ENCODE data around the gene ELK4. TPM values are rescaled to one million over a fixed set of nuclear protein-coding genes. Genes with fewer than 3 reads are reported as not detected.

ELK4 gene
- total RNA-seq, 1 experiment from 2014 or later = 16.5 TPM

DNA sequence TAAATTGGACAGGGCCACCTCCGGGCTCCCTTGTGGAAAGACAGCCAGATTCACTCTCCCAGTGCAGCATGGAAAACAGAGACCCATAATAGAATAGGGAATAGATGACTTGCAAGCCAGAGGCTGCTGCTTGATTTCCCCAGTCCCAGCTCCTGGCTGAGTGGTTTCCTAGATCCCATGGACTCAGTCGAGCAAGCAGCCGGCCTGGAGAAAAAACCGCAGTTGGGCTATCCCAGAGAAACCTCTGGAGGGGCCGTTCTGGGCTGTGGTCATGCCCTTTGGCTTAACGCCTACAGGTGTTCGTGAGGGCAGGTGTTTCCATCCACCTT, 61.7 kb downstream of the ELK4 start:
- H3K27me3 ChIP-seq = peaks cover 82% of the 10 kb centered on the region

DNA sequence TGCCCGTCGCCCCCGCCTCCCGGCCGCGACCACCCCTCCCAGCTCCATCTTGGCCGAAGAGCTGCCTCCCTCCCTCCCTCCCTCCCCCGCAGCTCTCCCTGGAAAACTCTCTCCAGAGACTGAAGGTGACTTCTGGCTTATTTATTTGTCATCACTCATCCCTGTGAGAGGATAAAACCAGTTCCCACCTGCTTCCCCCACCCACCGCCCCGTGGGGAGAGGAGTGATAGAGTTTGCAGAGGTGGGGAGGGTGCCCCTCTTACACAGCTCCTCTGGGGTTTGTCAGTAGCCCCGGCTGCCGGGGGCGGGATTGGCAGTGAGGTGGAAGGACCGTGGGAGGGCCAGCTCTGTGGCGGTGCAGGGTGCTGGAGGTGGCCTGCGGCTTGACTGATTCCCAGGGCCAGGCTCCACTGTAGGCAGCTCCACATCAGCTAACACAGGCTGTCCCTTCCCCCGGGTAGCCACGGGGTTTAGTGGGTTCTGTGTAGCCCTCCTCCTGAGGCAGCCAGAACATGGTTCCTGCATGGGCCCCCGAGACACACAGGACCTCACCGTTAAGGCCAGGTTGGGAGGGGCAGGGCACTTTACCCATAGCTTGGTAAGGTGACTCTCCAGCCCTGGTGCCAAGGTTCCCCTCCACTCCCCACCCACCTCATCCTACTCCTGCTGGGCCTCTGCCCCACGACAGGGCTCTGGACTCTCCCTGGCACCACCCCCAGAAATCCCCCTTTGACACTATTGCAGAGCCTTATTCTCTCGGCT, 62.2 kb downstream of the ELK4 start:
- no peaks in the 10 kb centered on the region for H3K9me3 ChIP-seq
- no peak overlapping the region for H3K4me3 ChIP-seq
- no peaks in the 10 kb centered on the region for H3K36me3 ChIP-seq
- H3K27me3 ChIP-seq = peaks cover 80% of the 10 kb centered on the region
- DNase-seq = no peak

More for the DNA sequence above, 61.7 kb downstream of the ELK4 start:
- H3K4me3 ChIP-seq = no peak overlapping the region
- DNase-seq = no peak
- H3K36me3 ChIP-seq = no peaks in the 10 kb centered on the region
- H3K9me3 ChIP-seq = no peaks in the 10 kb centered on the region

DNA sequence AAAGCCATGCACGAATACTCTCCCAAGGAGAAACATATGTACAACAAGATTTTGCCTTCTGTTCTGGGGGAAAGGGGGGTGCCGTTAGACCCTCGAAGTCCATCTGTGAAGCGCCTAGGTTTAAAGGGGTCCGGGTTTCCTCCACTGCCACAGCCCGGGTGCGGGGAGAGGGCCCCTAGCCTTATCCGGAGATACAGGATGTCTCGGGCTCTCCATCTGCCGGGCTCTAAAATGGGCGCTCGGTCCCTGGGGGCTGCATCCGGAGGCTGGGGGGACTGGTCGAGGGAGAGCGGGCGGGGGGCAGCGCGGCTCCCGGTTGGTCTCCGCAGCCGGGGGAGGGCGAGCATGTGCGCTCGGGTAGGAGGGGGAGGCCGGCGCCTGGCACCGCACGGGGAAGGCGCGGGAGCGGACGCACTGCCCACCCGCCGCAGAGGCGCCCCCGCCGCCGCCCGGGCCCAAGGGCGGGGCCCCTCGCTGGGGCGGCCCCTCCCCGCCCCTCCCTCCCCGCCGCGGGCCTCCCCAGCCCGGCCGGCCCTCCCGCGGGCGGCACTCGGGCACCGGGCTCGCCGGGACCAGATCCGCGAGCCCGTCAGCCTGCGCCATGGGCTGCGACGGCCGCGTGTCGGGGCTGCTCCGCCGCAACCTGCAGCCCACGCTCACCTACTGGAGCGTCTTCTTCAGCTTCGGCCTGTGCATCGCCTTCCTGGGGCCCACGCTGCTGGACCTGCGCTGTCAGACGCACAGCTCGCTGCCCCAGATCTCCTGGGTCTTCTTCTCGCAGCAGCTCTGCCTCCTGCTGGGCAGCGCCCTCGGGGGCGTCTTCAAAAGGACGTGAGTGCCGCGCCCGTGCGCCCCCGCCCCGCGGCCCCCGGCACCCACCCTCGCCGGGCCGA, 63.1 kb downstream of the ELK4 start:
- no peaks in the 10 kb centered on the region for H3K9me3 ChIP-seq
- no peak overlapping the region for H3K4me3 ChIP-seq
- H3K27me3 ChIP-seq = peaks cover 73% of the 10 kb centered on the region
- no peak for DNase-seq
- H3K36me3 ChIP-seq = no peaks in the 10 kb centered on the region

DNA sequence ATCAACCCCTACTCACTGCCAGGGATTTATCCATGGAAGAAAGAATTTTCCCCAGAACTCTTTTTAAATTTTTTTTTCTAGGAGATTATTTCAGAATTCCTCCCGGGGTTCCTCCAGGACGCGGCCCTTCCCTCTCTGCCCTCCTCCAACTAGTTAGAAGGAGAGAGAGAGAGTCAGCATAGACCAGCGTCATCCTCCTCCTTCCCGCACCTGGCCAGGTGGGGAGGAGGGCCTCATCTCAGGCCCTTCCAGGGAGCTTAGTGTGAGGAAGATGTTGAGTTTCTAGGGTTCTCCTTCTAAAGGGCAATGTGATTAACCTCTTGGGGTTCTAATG, 63.7 kb downstream of the ELK4 start:
- H3K36me3 ChIP-seq = no peaks in the 10 kb centered on the region
- no peak overlapping the region for H3K4me3 ChIP-seq
- DNase-seq = no peak
- H3K27me3 ChIP-seq = peaks cover 71% of the 10 kb centered on the region
- H3K9me3 ChIP-seq = no peaks in the 10 kb centered on the region

DNA sequence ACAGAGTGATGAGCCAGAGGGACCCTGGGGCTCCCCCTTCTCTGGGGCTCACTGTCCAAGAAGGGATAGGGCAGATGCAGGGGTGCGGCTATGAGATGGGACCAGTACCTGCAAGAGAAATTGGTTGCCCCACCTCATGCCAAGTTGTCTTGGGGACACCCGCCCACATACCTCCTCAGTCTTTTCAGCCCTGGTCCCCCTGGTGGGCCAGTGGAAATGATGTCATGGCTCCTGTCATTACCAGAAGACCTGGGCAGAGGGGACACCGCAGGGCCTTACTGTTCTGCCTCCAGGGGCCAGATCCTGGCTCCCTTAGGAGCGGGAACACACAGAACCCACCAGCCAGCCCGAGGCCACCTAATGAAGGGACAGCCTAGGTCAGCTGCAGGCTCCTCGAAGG, 64.1 kb downstream of the ELK4 start:
- DNase-seq = no peak
- peaks cover 69% of the 10 kb centered on the region for H3K27me3 ChIP-seq

DNA sequence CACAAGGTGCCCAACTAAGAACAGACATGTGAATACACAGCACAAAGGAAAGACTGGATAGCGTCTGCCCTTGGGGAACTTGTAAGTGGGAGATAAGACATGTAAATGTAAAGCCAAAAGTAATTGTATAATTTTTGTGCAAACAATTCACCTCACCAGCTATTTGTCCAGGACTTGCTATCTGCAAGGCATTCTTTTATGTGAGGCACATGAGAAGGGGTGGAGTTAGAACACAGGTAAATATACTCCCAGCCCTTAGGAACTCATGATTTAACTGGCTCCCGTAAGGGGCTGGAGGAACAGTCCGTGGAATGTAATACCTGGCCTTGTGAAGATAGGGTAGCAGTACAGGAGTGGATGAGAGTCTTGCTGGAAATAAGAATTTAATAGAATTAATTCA, 66.0 kb downstream of the ELK4 start:
- peaks cover 3% of the 10 kb centered on the region for H3K9me3 ChIP-seq
- no peaks in the 10 kb centered on the region for H3K36me3 ChIP-seq
- H3K4me3 ChIP-seq = no peak overlapping the region
- peaks cover 66% of the 10 kb centered on the region for H3K27me3 ChIP-seq
- no peak for DNase-seq

More for the DNA sequence above, 64.1 kb downstream of the ELK4 start:
- H3K36me3 ChIP-seq = no peaks in the 10 kb centered on the region
- H3K9me3 ChIP-seq = no peaks in the 10 kb centered on the region
- no peak overlapping the region for H3K4me3 ChIP-seq

DNA sequence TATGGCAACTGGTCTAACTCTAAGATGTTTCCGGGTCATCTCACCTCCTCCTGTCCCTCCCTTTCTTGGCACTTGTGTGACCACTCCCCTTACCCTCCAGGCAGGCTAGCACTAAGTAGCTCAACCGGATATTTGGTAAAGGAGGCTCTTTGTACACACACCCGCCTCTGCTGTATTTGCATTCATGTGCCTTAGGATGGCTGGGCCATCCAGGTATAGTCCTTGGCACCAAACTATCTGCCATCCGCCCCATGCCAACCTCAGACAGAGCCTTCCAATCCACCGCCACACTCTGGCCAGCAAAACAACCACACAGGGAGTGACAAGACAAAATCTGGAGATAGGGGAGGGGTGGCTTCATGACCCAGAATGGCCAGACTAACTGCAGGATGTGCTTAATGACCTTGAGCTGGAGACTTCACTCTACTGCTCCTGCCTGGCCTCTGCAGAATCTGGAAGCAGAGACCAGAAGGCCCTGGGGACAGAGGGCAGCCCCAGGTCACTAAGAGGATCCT, 67.8 kb downstream of the ELK4 start:
- peaks cover 64% of the 10 kb centered on the region for H3K27me3 ChIP-seq
- H3K9me3 ChIP-seq = peaks cover 11% of the 10 kb centered on the region
- H3K4me3 ChIP-seq = no peak overlapping the region
- H3K36me3 ChIP-seq = no peaks in the 10 kb centered on the region
- DNase-seq = no peak

DNA sequence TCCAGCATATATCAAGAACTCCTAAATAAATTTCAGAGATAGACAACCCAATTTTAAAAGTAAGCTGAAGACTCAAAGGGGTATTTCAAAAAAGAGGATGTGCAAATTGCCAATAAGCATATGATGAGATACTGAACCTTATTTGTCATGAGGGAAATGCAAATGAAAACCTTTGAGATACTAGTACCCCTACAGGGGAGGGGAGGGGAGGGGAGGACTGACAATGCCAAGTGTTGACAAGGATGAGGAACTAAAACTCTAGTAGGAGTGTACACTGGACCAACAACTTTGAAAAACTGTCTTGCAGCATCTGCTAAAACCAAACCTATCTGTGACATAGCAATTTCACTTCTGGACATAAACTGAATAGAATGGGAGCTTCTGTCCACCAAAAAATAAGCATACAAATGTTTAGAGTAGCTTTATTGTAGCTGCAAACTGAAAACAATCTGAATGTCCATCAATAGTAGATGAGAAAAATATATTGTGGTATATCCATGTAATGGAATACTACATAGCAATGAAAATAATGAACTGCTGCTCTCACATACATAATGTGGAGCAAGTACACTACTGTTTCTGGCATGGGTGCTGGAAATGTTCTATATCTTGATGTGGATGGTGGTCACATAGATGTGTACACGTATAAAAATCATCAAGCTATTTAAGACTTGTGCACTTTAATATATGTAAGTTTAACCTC, 70.2 kb downstream of the ELK4 start:
- Histone ChIP-seq H3K27me3 (peaks cover 59% of the 10 kb centered on the region), H3K4me3 (no peak overlapping the region), H3K9me3 (peaks cover 16% of the 10 kb centered on the region), H3K36me3 (no peaks in the 10 kb centered on the region)
- no peak for DNase-seq

Other genes with a start within 250 kb of the ELK4 start
- not detected in 2 replicates for gene LEMD1, start 210.0 kb downstream of the ELK4 start, total RNA-seq (2014; rRNA removed; shearing (Covaris generic); ENCODE audit: low replicate concordance)
- gene BLACAT1, start 176.0 kb downstream of the ELK4 start, total RNA-seq (2014; rRNA removed; shearing (Covaris generic); ENCODE audit: low replicate concordance) = not detected in 2 replicates
- gene CDK18, start 127.3 kb downstream of the ELK4 start, total RNA-seq (2014; rRNA removed; shearing (Covaris generic); ENCODE audit: low replicate concordance) = 0.89 and 3.0 TPM in 2 replicates
- 1.7 and 3.2 TPM in 2 replicates for gene SLC45A3, start 48.5 kb upstream of the ELK4 start, total RNA-seq (2014; rRNA removed; shearing (Covaris generic); ENCODE audit: low replicate concordance)
- gene NUCKS1, start 118.2 kb upstream of the ELK4 start, total RNA-seq (2014; rRNA removed; shearing (Covaris generic); ENCODE audit: low replicate concordance) = 228 and 336 TPM in 2 replicates
- gene RAB29, start 143.5 kb upstream of the ELK4 start, total RNA-seq (2014; rRNA removed; shearing (Covaris generic); ENCODE audit: low replicate concordance) = 13.6 and 18.5 TPM in 2 replicates
- gene SLC41A1, start 181.2 kb upstream of the ELK4 start, total RNA-seq (2014; rRNA removed; shearing (Covaris generic); ENCODE audit: low replicate concordance) = 5.6 and 7.2 TPM in 2 replicates
- gene PM20D1, start 218.1 kb upstream of the ELK4 start, total RNA-seq (2014; rRNA removed; shearing (Covaris generic); ENCODE audit: low replicate concordance) = not detected in 2 replicates